CD4-positive, alpha-beta T cell treated with Interleukin-12 subunit alpha and Interleukin-12 subunit beta, for 1 hour (primary cell): ENCODE results near the gene TTC39B.

Source experiments
- DNase-seq: peaks from one replicate; pipeline ENCODE4 v3.0.0-alpha.2; 2020

Gene TTC39B

DNA sequence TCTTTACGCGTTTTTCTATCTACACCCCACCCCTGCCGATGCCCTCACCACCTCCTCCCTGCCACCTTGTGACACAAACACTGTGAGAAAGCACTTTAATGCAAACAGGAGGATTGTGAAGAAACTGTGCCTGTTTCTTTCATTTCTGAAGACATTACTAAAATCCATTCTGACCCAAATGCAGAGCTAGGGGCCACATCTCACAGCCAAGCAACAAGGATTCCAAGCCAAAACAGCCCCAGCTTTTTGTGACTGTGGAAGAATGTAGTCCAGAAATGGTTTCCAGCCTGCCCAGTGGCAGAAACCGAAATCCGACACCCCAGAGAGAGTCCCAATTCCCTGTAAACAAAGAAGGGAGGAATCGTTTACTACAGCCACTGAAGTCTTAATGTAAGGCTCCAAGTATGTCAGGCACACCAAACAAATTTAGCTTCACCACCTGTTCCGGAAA is 190.9 kb downstream of the TTC39B start:
- DNase-seq = no peak

DNA sequence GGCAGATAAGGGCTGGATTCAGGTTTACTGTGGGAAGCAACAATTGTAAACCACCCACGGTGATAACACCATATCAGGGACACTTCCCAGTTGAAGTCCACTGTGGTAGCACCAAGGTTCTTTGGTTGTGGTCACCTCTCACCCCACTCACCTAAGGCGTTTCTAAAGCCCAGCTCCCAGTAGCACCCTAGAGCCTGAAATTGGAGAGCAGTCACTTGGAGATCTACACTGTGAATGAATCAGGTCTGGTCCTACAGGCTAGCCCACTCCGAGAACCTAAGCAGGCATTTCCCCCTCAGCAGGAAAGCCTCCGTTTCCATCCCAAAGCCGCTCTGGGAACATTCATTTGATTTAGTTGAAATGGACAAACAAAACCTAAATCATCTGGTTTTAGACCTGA is 191.3 kb downstream of the TTC39B start:
- no peak for DNase-seq

DNA sequence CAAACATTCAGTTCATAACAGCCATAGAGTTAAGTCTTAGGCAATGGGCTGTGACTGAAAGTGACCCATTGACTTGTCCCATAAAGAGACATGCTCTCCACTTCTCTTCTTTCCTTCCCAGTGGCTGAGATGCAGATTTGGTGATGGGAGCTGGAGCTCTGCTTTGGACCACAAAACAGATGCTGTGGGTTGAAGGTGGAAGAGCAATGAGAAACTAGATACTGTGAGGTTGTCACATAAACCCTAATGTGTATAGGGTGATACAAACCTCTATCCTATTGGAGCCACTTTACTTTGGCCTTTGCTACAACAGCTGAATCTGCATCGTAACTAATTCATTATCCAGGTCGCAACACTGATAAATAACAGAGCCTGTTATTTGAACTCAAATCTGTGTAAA is 192.0 kb downstream of the TTC39B start:
- DNase-seq = no peak
